GM12892 (cell line): ENCODE results near the gene TMEM218. TPM values are rescaled to one million over a fixed set of nuclear protein-coding genes. Genes with fewer than 3 reads are reported as not detected.

ENCODE experiments used
- DNase-seq: peaks from one replicate; pipeline ENCODE4 v3.0.0; 2011; ENCODE audit not compliant: insufficient read length
- FAIRE-seq: peaks from 2 replicates; lab custom pipeline; 2011; peaks lifted over from hg19 to GRCh38; lab: Jason Lieb, UNC
- POLR2A ChIP-seq: IDR thresholded peaks from 2 replicates; pipeline ENCODE4 v1.6.1; 2011; ENCODE audit warnings: low read depth, low read length, control low read depth
- POLR2AphosphoS5 ChIP-seq: IDR thresholded peaks from 2 replicates; pipeline ENCODE4 v1.6.1; 2011; ENCODE audit warnings: low read depth, low read length, control low read depth
- TAF1 ChIP-seq: IDR thresholded peaks from 2 replicates; pipeline ENCODE4 v1.6.1; 2011; ENCODE audit warnings: low read depth, mild to moderate bottlenecking, control low read depth, low read length, borderline replicate concordance
- polyA plus RNA-seq: library from polyadenylated mRNA; unstranded; fragments of >200 nt; gene quantifications from one replicate; pipeline ENCODE4 v1.2.1, GENCODE V29; 2012; ENCODE audit warnings: missing spikeins, inconsistent platforms; ENCODE audit not compliant: missing spikeins

The TMEM218 gene
- polyA plus RNA-seq = 24.7 TPM

GRCh38 chr11:125111343-125112207, at the start of gene TMEM218:
Gene TMEM218, minus strand, starts transcription at chr11:125111626. Its CDS starts 9,385 bp downstream, at chr11:125102241.
- DNase-seq (peak; percentile 87), FAIRE-seq (peak; percentile 100)
- TF ChIP-seq POLR2AphosphoS5 (0 out of 2 replicates have a peak, but pooled peaks have one; percentile 32), TAF1 (peak; percentile 41; the same call in 1 of the 2 replicates), POLR2A (peak; percentile 60; the same call in 1 of the 2 replicates)

GRCh38 chr11:125157953-125158680, 46.7 kb upstream of the TMEM218 start:
- DNase-seq (no peak), FAIRE-seq (no peak)
- TF ChIP-seq POLR2A = no peak
- TF ChIP-seq POLR2AphosphoS5 = no peak
- no peak for TF ChIP-seq TAF1

DNA sequence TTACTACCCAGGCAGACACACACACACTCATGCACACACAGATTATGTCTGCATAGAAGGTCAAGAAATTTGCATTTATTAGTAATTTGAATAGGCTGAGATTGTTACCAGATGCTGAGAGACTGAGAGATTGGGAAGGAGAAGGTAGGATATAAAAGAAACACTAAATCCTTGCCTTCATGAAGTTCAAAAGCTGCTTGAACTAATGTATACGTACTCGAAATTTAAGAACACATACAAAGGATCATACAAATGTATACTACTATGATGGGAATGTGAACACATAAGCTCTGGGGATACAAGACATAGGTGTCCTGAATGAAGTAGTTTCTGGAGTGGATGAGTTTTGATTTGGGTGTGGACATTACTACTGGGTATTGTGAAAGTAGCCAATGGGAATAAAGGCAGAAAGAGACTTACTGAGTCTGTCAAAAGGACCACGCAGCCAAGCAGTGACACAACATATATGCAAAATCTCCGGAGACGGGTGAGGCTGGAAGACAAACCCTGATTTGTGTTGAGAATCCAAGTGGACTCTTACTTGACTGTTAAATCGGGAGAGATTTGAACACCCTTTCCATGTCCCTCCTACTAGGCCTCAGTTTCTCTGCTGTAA, 45.8 kb upstream of the TMEM218 start:
- TF ChIP-seq POLR2AphosphoS5 = no peak
- no peak for TF ChIP-seq TAF1
- TF ChIP-seq POLR2A = no peak
- no peak for DNase-seq
- FAIRE-seq = no peak

GRCh38 chr11:125156346-125157117, 45.1 kb upstream of the TMEM218 start:
- no peak for FAIRE-seq
- no peak for TF ChIP-seq POLR2A
- TF ChIP-seq POLR2AphosphoS5 = no peak
- TF ChIP-seq TAF1 = no peak

GRCh38 chr11:125155767-125156166, 44.3 kb upstream of the TMEM218 start:
- FAIRE-seq = peak; percentile 78
- TF ChIP-seq TAF1 (no peak), POLR2AphosphoS5 (no peak), POLR2A (no peak)
- no peak for DNase-seq

More at GRCh38 chr11:125156346-125157117, 45.1 kb upstream of the TMEM218 start:
- no peak for DNase-seq

GRCh38 chr11:125155100-125155444, 43.6 kb upstream of the TMEM218 start:
- DNase-seq (no peak), FAIRE-seq (peak; percentile 79)
- no peak for TF ChIP-seq TAF1

GRCh38 chr11:125154378-125155099, 43.1 kb upstream of the TMEM218 start:
- FAIRE-seq (no peak), DNase-seq (no peak)
- TF ChIP-seq TAF1 (no peak), POLR2AphosphoS5 (no peak), POLR2A (no peak)

- TF ChIP-seq TAF1 (no peak), POLR2A (no peak), POLR2AphosphoS5 (no peak)
- no peak for DNase-seq
- FAIRE-seq = no peak
Measured at GRCh38 chr11:125153837-125154236, 42.4 kb upstream of the TMEM218 start.

DNA sequence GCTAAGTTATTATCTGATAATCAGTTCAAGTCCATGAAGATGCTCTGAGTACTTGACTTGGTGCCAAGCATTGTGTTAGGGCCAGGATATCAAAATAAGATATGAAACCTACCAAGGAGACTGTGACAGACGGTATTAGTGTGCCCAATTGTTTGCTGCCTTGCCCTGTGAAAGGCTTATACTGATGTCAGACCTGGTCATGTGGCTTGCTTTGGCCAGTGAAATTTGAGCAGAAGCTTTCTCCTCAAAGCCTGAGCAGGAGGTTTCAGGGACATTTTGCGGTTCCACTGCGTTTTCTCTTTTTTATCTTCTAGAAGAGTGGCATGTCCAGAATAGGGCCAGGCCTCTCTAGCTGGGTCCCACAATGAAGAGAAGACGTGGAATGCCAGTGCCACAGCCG, 37.3 kb upstream of the TMEM218 start:
- DNase-seq = no peak
- no peak for FAIRE-seq

DNA sequence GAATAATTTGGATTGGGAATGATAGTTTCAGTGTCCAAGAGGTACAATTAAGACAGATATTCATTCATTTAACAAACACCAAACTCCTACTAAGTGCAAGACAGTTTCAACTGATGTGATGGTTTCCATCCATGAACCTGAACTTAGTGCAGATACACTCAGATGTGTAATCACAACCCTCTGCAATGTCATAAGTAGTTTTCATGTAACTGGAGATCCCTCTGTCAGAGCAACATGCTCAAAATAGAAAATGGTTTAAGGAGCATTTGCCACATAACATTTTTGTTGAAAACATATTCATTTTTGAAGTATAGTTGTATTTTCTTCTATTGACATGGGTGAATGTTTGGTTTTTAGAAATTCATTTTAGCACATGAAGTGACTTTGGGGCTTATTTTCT, 36.6 kb upstream of the TMEM218 start:
- no peak for DNase-seq
- FAIRE-seq = no peak
- TF ChIP-seq POLR2AphosphoS5 (no peak), TAF1 (no peak), POLR2A (no peak)

More for the DNA sequence above, 37.3 kb upstream of the TMEM218 start:
- TF ChIP-seq POLR2AphosphoS5 = no peak
- no peak for TF ChIP-seq POLR2A
- no peak for TF ChIP-seq TAF1

DNA sequence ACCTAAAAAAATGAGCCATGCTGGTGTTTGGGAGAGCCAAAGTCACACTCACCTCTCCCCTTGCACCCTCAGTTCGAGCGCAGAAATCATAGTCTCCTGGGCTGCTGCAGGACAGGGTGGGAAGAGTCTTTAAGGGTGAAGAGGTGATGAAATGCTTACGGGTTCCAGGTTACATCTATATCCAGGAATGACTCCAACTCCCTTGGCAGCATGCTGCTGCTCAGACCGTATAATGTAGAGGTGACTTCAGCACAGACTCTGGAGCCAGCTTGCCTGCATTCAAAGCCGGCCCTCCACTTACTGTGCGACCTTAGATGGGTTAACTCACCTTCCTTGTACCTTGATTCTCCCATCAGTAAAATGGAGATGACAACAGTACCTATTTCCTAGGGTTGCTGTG, 35.9 kb upstream of the TMEM218 start:
- TF ChIP-seq TAF1 (no peak), POLR2AphosphoS5 (no peak), POLR2A (no peak)
- no peak for DNase-seq
- no peak for FAIRE-seq
